IMR-90 (cell line): ENCODE results near the gene SDCCAG8. TPM values are rescaled to one million over a fixed set of nuclear protein-coding genes. Genes with fewer than 3 reads are reported as not detected.
A peak's percentile ranks its signal among the peaks of the same experiment; 100 is the strongest.

Experiments used
- ATAC-seq: fragments of 200-7000 bp; cut with Tn5 transposase; 2 replicates; pipeline ENCODE4 v1.9.1; 2020; ENCODE audit warnings: low read depth, mild to moderate bottlenecking, moderate library complexity
- BruUV-seq: library from RNA; stranded (reverse); fragments of 400-500 nt; replicated peaks from 2 replicates; lab custom pipeline; 2021; lab: Mats Ljungman, UMichigan
- CTCF ChIA-PET: fragments of 300-600 bp; formaldehyde crosslinking; extraction: SDS; loops from one replicate; lab custom pipeline; 2021; ENCODE audit warnings: antibody characterized with exemption; lab: Yijun Ruan, JAX
- POLR2A ChIA-PET: fragments of 300-600 bp; sonication (Branson Sonifier 250); formaldehyde crosslinking; loops from one replicate; lab custom pipeline; 2022; ENCODE audit warnings: antibody characterized with exemption; ENCODE audit not compliant: unreplicated experiment; lab: Charles Lee
- DNase-seq: peaks from one replicate; pipeline ENCODE4 v3.0.0; 2013
- H2AFZ ChIP-seq: replicated peaks from 2 replicates; pipeline ENCODE3; 2013; ENCODE audit warnings: low read length, mild to moderate bottlenecking; ENCODE audit not compliant: poor library complexity
- H2AK5ac ChIP-seq: 2 replicates; pipeline ENCODE4 v1.6.1; 2013; ENCODE audit warnings: low read depth, low read length, inconsistent platforms
- H2AK9ac ChIP-seq: replicated peaks from 2 replicates; pipeline ENCODE3; 2013; ENCODE audit warnings: mild to moderate bottlenecking, low read depth, low read length, moderate library complexity; ENCODE audit not compliant: poor library complexity
- H2BK120ac ChIP-seq: 2 replicates; pipeline ENCODE4 v1.6.1; 2013; ENCODE audit warnings: low read depth, low read length, inconsistent platforms
- H2BK15ac ChIP-seq: 3 replicates; pipeline ENCODE4 v1.6.1; 2013; ENCODE audit warnings: low read depth, low read length, inconsistent platforms
- H2BK20ac ChIP-seq: 2 replicates; pipeline ENCODE4 v1.6.1; 2013; ENCODE audit warnings: low read depth, mild to moderate bottlenecking, inconsistent platforms, low read length, moderate library complexity
- H2BK5ac ChIP-seq: 2 replicates; pipeline ENCODE4 v1.6.1; 2013; ENCODE audit warnings: mild to moderate bottlenecking, low read depth, low read length, inconsistent platforms; ENCODE audit not compliant: poor library complexity, severe bottlenecking
- H3K14ac ChIP-seq: replicated peaks from 2 replicates; pipeline ENCODE4 v1.6.1; 2013; ENCODE audit warnings: low read depth, low read length, inconsistent platforms
- H3K18ac ChIP-seq: 2 replicates; pipeline ENCODE4 v1.6.1; 2013; ENCODE audit warnings: low read depth, low read length, control low read depth
- H3K23ac ChIP-seq: 2 replicates; pipeline ENCODE4 v1.6.1; 2013; ENCODE audit warnings: low read depth, low read length, inconsistent platforms
- H3K27ac ChIP-seq: 2 replicates; pipeline ENCODE4 v1.5.1; 2013; ENCODE audit warnings: mild to moderate bottlenecking, control low read depth, low read length; ENCODE audit not compliant: insufficient read depth
- H3K27me3 ChIP-seq: 2 replicates; pipeline ENCODE4 v1.6.1; 2013; ENCODE audit warnings: low read length; ENCODE audit not compliant: control insufficient read depth, insufficient read depth
- H3K36me3 ChIP-seq: 2 replicates; pipeline ENCODE4 v1.6.1; 2013; ENCODE audit warnings: low read length, mixed read lengths; ENCODE audit not compliant: control insufficient read depth, insufficient read depth
- H3K4ac ChIP-seq: 2 replicates; pipeline ENCODE4 v1.6.1; 2013; ENCODE audit warnings: low read depth, low read length, inconsistent platforms
- H3K4me1 ChIP-seq: 2 replicates; pipeline ENCODE4 v1.6.1; 2013; ENCODE audit warnings: low read length, mixed read lengths; ENCODE audit not compliant: control insufficient read depth, insufficient read depth
- H3K4me2 ChIP-seq: 2 replicates; pipeline ENCODE4 v1.6.1; 2013; ENCODE audit warnings: low read depth, mild to moderate bottlenecking, control low read depth, low read length, moderate library complexity
- H3K4me3 ChIP-seq: 2 replicates; pipeline ENCODE4 v1.5.1; 2013; ENCODE audit warnings: low read depth, mild to moderate bottlenecking, control low read depth, low read length, moderate library complexity; ENCODE audit not compliant: insufficient read depth
- H3K56ac ChIP-seq: 2 replicates; pipeline ENCODE4 v1.6.1; 2013; ENCODE audit warnings: low read length, inconsistent platforms; ENCODE audit not compliant: insufficient read depth; ENCODE audit errors: extremely low read depth
- H3K79me1 ChIP-seq, 2 experiments: 2 replicates each; pipeline ENCODE4 v1.6.1; 2013; ENCODE audit warnings: low read length in 2 of 2, inconsistent platforms in 1 of 2, low read depth in 1 of 2
- H3K9ac ChIP-seq: 2 replicates; pipeline ENCODE4 v1.6.1; 2013; ENCODE audit warnings: low read depth, low read length, control low read depth
- H3K9me1 ChIP-seq: 2 replicates; pipeline ENCODE4 v1.6.1; 2013; ENCODE audit warnings: low read length, inconsistent platforms; ENCODE audit not compliant: insufficient read depth
- H3K9me3 ChIP-seq: 2 replicates; pipeline ENCODE4 v1.6.1; 2013; ENCODE audit warnings: low read length; ENCODE audit not compliant: control insufficient read depth, insufficient read depth
- H4K20me1 ChIP-seq: 2 replicates; pipeline ENCODE4 v1.6.1; 2013; ENCODE audit warnings: low read length, inconsistent platforms; ENCODE audit not compliant: insufficient read depth
- H4K5ac ChIP-seq: 2 replicates; pipeline ENCODE4 v1.6.1; 2013; ENCODE audit warnings: mild to moderate bottlenecking, low read depth, low read length, control low read depth
- H4K8ac ChIP-seq, 2 experiments: 2 replicates each; pipeline ENCODE4 v1.6.1; 2013; ENCODE audit warnings: low read depth in 2 of 2, low read length in 2 of 2, control low read depth in 1 of 2, inconsistent platforms in 1 of 2
- H4K91ac ChIP-seq: 2 replicates; pipeline ENCODE4 v1.6.1; 2013; ENCODE audit warnings: low read depth, low read length, inconsistent platforms; ENCODE audit not compliant: insufficient read depth
- CEBPB ChIP-seq: IDR thresholded peaks from 2 replicates; pipeline ENCODE4 v1.6.1; 2012; ENCODE audit warnings: low read depth, low read length, improper control_type of control experiment
- RAD21 ChIP-seq: IDR thresholded peaks from 2 replicates; pipeline ENCODE4 v1.6.1; 2012; ENCODE audit warnings: low read length, improper control_type of control experiment
- WGBS, 2 experiments: methylation state at CpG; one replicate each; pipeline versions ENCODE4 v1.1.5 to v1.1.7; 2013; ENCODE audit warnings: missing lambda C conversion rate in 2 of 2; ENCODE audit not compliant: insufficient read length in 1 of 2; ENCODE audit errors: extremely low coverage in 2 of 2; 5-methylcytosine and 5-hydroxymethylcytosine counted together
- dilution Hi-C: fragments of 300-500 bp; cut with HindIII; formaldehyde crosslinking; loops from one replicate; pipeline ENCODE4 v1.14.3; 2018; ENCODE audit warnings: low sequenced_read_pairs; ENCODE audit not compliant: unreplicated experiment
- in situ Hi-C: fragments of 300-500 bp; cut with MboI; formaldehyde crosslinking; loops from 3 replicates; pipeline ENCODE4 v1.14.3; 2019; ENCODE audit warnings: low sequenced_read_pairs, inconsistent platforms, mixed read lengths
- intact Hi-C: fragments of 100-400 bp; cut with micrococcal nuclease; formaldehyde crosslinking; loops from 2 replicates; pipeline ENCODE4 v1.10.0; 2022
- polyA plus RNA-seq, 3 experiments: library from polyadenylated mRNA; depleted of rRNA; stranded (reverse); fragments of >200 nt; gene quantifications; 2 replicates each; pipeline ENCODE4 v1.2.3, GENCODE V29; 2012; ENCODE audit warnings: low replicate concordance in 1 of 3
- total RNA-seq: library from RNA; depleted of rRNA; stranded (reverse); fragments of >200 nt; gene quantifications from 2 replicates; pipeline ENCODE4 v1.2.3, GENCODE V29; 2012

Gene SDCCAG8
- total and polyA plus RNA-seq, 2 of the 4 experiments (the other 2 are of a cell fraction) = 25.2 to 46.8 TPM

GRCh38 chr1:243216741-243217140, 39.1 kb upstream of the SDCCAG8 start:
- no peak for ATAC-seq
- no peaks in the 10 kb centered on the region for H3K9me1 ChIP-seq
- peaks cover 3 to 21% of the 10 kb centered on the region in 2 experiments for H3K79me1 ChIP-seq
- CTCF ChIA-PET = interaction anchor here (0.7 kb wide), 1 partner anchor 947 kb away, joined by 5 read pairs; no protein-coding TSS in a partner anchor
- H3K9me3 ChIP-seq = no peaks in the 10 kb centered on the region
- H3K4ac ChIP-seq = no peak overlapping the region
- H3K18ac ChIP-seq = no peak overlapping the region
- no peak overlapping the region for H2BK120ac ChIP-seq
- dilution Hi-C loops (no loop called here), intact Hi-C loops (loop anchor here (5.0 kb wide), 1 partner anchor 36 kb away; no protein-coding TSS in a partner anchor), in situ Hi-C loops (no loop called here)
- H4K20me1 ChIP-seq = peaks cover 7% of the 10 kb centered on the region
- H3K14ac ChIP-seq = no peak overlapping the region
- no peak overlapping the region for H4K91ac ChIP-seq
- peaks cover 16% of the 10 kb centered on the region for H3K36me3 ChIP-seq
- no peak overlapping the region for H4K5ac ChIP-seq
- no peak overlapping the region for H3K27ac ChIP-seq
- no peak overlapping the region for H2AK5ac ChIP-seq
- no peak overlapping the region for H3K9ac ChIP-seq
- no peaks in the 10 kb centered on the region for H3K27me3 ChIP-seq
- H3K23ac ChIP-seq = no peak overlapping the region
- TF ChIP-seq RAD21 = no peak
- TF ChIP-seq CEBPB = peak; percentile 57; the same call in 1 of the 2 replicates
- no peak overlapping the region for H2AFZ ChIP-seq
- H2BK15ac ChIP-seq = no peak overlapping the region
- H4K8ac ChIP-seq = no peak overlapping the region
- no CpG with 5 or more reads among the region's 2 CpGs for WGBS, 2 experiments
- H3K4me1 ChIP-seq = peaks cover 8% of the 10 kb centered on the region
- BruUV-seq = no TSS peak
- H2BK5ac ChIP-seq = no peak overlapping the region
- no peak overlapping the region for H3K4me3 ChIP-seq
- no peak overlapping the region for H2AK9ac ChIP-seq
- no peak overlapping the region for H3K4me2 ChIP-seq
- H2BK20ac ChIP-seq = no peak overlapping the region
- peak; percentile 34 for DNase-seq
- H3K56ac ChIP-seq = no peak overlapping the region
- POLR2A ChIA-PET = no interaction called here
